ENCODE results near the gene PELI3.
"Not testable (repeated sequence)": the region's sequence is repeated elsewhere in the genome, so short reads cannot be mapped to it uniquely, and the experiment has no call there.

Gene PELI3, protein sequence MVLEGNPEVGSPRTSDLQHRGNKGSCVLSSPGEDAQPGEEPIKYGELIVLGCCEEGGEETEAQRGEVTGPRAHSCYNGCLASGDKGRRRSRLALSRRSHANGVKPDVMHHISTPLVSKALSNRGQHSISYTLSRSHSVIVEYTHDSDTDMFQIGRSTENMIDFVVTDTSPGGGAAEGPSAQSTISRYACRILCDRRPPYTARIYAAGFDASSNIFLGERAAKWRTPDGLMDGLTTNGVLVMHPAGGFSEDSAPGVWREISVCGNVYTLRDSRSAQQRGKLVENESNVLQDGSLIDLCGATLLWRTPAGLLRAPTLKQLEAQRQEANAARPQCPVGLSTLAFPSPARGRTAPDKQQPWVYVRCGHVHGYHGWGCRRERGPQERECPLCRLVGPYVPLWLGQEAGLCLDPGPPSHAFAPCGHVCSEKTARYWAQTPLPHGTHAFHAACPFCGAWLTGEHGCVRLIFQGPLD

DNA sequence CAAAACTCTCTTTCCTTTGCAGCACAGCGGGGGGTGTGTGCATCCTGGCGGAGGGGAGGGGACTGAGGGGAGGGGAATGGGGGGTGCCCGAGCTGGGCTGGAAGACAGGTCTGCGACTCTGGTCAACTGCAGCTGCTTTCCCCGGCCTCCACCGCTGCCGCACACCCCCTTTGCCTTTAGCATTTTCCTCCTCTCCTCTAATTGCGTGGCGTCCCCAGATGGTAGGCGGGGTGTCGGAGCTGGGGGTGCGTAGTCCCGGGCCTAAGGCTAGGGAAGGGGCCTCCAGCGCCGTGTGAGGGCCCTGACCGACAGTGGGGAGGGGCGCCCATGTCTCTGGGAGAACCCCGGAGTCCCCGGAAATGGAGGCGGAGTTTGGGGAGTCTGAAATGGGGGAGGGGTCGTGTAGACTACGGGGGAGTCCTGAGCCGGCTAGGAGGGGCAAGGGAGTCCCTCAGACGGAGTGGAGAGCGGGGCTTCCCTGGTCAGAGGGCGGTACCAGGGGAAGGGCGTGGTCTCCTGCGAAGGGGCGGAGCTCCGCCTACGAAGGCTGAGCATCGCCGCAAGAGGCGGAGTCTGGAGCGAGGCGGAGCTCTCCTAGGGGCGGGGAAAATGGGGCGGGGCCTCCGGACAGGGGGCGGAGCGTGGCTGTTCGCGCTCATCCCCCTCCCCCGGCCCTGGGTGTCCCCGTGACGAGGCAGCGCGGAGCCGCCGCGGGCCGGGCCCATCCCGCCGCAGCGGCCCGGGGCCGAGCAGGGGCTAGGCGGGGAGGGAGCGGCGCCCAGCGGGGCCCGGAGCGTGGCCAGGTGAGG is at the start of gene PELI3:
Gene PELI3 (plus strand): TSS at position 681 of the 809 bp plus-strand sequence. CDS start 1,224 bp downstream, outside the sequence.
- peak; percentile 96 to 98 for DNase-seq (ENCODE audit: low read depth in 2 of 2)

DNA sequence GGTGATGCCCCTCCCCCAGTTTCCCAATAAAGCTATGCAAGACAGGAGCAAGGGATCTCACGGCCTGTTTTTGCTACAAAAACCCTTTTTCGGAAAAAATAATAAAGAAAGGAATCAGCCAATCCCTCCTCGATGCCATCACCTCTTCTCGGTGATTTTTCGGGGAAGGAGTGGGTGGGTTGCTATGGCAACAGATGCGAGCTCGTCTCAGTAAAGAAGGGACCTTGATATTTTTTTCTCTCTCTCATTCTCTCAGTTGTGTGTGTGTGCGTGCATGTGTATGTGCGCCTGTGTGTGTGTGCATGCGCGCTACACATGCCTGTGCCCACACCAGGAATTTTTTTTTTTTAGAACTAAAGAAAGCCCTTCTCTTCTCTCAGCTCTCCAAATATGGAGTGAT is 49.7 kb upstream of the PELI3 start:
- peak in 1 of 2 donors; percentile 11 for DNase-seq (ENCODE audit: low read depth in 2 of 2)

DNA sequence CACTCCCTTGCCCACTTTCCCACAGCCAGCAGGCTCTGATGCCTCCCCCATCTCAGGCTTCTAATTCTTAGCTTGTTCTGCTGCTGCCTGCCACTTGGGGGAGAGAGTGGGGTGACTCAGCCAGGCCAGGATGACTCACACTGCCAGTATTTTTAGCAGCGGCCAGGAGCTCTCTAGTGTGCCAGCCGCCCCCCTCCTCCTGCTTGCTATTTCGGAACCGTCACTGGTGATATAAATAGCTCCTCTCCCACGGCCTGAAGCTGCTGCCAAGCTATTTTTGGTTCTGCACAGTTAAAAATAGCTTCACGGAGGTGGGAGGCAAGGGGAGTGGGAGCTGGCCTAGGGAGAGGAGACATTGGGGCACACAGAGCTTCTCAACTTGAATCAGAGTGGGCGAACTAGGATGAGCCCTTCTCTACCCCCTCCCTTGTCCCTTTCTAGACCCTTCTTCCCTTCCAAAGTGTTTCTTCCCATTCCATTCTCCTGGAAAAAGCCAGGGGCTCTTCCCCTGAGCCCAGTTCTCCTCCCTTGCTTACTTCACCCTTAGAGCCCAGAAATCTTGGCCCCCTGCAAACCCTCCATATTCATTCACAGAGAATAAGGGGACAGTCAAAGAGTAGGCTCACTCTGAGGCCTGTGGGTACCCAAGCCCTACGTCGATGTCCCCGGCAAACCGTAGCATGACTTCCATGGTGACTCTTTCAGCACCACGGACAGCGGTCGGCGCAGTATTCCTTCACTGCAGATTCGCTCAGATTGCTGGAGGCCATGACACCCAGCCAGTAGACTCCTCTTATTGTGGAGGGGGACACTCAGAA is 48.3 kb upstream of the PELI3 start:
- peak; percentile 45 to 53 for DNase-seq (ENCODE audit: low read depth in 2 of 2)

DNA sequence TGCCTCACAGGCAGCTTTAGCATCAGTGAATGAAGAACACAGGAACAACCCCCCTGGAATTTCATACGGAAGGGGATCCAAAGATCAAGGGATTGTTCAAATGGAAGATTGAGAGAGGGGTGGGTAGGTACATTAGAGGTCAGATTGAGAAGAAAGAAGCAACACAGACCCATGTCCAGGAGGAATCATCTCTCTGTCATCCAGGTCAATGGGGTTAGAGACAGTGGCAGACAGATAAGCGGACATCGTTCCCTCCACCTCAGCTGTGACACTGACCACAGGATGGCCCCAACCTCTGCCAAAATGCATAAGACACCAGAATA is 47.8 kb upstream of the PELI3 start:
- no peak for DNase-seq (ENCODE audit: low read depth in 2 of 2)

DNA sequence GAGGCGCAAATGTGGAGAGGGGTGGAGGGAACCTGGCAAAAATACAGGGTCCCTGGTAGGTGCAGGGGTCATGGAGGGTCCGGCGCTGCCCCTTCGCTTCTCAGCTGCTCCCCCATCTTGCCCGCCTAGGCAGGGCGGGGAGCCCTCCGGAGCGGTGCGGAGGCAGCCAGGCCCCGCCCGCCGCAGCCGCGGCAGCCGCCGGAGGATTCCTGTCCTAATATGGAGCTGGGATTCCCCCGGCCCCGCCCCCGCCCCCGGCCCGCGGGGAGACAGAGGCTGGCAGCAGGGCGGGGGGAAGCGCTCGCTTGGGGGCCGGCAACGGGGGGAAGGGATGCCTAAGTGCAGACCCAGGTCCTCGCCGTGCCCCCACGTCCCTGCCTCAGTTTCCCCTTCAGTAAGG is 46.9 kb upstream of the PELI3 start:
- no peak for DNase-seq (ENCODE audit: low read depth in 2 of 2)

DNA sequence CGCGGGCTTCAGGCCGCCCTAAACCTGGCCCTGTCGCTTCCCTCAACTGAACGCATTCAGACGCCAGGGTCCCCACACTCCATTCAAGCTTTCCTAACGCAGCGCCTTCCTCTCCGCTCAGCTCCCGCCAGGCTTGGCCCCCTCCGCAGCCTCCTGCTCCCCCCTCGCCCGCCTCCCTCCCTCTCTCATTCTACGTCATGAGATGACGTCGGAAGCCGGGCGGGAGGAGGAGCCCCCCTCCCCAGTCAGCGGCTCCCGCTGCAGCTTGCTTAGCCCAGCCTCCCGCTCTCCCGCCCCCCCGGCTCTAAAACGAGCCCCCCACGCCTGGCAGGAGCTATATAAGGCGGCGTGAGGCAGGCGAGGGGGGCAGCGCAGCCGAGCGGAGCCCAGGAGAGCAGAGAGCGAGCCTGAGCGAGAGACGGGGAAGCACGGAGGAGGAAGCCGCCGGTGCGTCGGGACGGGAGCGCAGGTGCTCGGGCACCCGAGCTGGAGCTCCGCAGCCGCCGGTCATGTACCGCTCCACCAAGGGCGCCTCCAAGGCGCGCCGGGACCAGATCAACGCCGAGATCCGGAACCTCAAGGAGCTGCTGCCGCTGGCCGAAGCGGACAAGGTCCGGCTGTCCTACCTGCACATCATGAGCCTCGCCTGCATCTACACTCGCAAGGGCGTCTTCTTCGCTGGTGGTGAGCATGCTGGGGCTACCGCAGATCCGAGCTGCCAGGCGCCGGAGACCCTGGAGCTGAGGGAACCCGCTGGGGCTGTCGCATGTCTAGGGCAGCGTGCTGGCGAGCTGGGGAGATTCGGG is 45.8 kb upstream of the PELI3 start, which contains the start of gene NPAS4:
Gene NPAS4 (plus strand): TSS at position 365 of the 806 bp plus-strand sequence. CDS start 145 bp downstream, at position 510.
- DNase-seq (ENCODE audit: low read depth in 2 of 2): no peak

DNA sequence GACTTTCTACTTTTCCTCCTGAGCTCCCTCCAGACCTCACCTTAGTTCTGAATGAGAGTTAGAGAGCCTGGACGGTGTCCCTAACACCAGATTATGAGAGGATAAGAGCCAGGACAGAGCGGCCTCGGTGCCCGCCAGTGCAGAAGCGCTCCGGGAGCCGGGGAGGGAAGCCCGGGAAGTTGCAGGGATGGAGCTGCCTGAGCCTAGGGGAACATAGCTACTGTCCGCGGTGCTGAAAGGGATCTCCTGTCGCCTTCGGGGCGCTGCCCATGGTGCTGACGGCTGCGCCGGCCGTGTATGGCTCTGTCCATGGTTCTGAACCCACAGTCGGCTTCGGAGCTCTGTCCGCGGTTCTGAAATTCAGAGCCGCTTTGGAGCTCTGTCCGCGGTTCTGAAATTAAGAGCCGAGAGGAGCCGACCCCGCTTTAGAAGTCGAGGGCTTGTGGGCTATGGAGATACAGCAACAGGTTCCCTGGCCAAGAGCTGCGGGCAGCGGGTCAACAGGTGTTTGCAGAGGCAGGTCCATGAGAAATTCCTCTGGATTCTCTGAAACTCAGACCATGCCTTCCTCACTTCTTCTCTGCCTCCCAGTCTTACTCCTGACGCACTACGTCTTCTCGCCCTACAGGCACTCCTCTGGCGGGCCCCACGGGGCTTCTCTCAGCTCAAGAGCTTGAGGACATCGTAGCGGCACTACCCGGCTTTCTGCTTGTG is 45.1 kb upstream of the PELI3 start:
- peak; percentile 77 to 86 for DNase-seq (ENCODE audit: low read depth in 2 of 2)

DNA sequence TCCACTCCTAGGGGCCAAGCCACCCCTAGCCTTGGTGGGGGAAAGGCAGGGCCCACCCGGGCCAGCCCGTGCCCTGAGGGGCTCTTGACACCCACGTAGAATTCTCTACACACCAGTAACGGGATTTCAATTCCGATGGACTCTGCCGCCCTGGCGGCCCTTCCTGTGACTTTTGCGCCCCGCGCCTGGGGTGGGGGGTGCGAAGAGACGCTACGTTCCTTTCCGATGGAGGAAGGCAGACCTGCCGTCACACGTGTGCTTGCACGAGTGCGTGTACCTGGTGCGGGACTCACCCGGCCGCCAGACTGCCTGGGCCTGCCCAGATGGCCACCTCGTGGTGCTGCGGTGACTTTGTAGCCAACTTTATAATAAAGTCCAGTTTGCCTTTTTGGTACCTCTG is 40.4 kb upstream of the PELI3 start:
- DNase-seq (ENCODE audit: low read depth in 2 of 2): no peak

DNA sequence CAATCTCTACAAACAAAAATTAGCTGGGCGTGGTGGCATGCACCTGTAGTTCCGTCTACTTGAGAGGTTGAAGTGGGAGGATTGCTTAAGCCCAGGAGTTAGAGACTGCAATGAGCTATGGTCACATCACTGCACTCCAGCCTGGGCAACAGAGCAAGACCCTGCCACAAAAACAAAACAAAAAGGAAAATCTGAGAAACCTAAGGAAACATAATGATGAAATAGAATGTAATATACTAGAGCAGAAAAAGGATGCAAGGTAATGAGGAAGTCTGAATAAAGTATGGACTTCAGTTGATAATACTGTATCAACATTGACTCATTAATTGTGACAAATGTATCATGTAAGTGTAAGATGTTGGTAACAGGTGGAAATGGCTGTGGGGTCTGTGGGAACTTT is 37.8 kb upstream of the PELI3 start:
- DNase-seq (ENCODE audit: low read depth in 2 of 2): no peak

DNA sequence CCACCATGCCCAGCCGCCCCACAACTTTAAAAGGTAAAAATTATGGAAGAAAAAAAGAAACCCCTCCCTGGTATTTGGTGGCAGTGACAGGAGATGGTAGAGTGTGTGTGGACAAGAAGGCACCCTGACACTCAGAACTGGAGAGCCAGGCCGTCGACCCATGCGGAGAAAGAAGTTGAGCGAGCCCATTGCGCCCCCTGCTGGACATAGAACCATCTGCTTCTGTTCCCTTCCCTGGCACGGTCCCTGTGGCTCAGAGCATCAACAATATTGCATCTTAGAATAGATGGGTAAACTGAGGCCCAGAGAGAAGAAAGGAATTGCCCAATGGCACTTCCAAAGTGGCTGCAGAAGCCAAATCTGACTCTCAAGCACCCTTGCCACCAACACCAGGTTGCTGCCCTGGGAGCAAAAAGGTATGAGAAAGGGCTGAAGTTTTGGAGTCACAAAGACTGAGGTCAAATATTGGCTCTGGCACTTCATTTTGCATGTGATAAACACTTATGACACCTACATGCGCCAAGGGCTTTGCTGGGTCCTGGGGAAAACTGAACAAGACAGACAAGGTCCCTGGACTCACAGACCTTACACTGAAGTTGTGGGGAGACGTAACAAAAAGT is 36.6 kb upstream of the PELI3 start:
- DNase-seq (ENCODE audit: low read depth in 2 of 2): peak; percentile 72 to 74

DNA sequence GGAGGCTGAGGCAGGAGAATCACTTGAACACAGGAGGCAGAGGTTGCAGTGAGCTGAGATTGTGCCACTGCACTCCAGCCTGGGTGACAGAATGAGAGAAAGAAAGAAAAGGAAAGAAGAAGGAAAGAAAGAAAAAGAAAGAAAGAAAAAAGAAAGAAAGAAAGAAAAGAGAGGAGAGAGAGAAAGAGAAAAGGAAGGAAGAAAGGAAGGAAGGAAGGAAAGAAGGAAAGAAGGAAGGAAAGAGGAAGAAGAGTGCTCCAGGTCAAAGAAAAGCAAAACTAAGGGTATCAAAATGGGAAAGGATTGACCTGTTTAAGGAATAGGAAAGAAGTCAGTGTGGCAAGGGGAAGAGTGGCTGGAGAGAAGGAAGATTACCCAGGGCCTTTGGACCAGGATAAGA is 35.4 kb upstream of the PELI3 start:
- DNase-seq (ENCODE audit: low read depth in 2 of 2): not testable (repeated sequence)

DNA sequence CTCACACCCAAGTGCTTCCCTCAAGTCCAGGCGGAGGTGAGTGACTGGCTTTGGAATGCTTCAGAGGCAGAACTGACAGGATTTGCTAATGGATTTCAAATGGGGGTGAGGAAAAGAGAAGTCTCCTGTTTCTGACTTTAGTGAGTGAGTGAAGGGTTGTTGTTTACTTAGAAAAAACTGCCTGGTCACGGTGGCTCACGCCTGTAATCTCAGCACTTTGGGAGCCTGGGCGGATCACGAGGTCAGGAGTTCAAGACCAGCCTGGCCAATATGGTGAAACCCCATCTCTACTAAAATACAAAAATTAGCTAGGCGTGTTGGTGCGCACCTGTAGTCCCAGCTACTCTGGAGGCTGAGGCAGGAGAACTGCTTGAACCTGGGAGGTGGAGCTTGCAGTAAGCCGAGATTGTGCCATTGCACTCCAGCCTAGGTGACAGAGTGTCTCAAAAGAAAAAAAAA is 34.8 kb upstream of the PELI3 start:
- not testable (repeated sequence) for DNase-seq (ENCODE audit: low read depth in 2 of 2)

DNA sequence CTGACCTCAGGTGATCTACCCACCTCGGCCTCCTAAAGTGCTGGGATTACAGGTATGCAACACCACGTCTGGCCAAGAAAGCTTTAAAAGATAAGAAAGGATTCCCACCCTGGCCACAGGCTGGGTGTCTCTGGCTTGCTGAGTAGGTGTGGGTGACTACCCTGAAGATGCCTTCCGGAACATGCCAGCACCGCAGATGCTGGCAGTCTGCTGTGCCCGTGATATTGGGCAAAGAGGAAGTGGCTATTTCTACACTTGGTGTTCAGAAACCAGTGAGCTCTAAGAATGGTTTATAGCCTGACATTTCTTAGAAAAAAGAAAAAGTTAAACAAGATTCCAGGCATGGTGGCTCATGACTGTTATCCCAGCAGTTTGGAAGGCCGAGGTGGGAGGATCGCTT is 34.1 kb upstream of the PELI3 start:
- no peak for DNase-seq (ENCODE audit: low read depth in 2 of 2)

DNA sequence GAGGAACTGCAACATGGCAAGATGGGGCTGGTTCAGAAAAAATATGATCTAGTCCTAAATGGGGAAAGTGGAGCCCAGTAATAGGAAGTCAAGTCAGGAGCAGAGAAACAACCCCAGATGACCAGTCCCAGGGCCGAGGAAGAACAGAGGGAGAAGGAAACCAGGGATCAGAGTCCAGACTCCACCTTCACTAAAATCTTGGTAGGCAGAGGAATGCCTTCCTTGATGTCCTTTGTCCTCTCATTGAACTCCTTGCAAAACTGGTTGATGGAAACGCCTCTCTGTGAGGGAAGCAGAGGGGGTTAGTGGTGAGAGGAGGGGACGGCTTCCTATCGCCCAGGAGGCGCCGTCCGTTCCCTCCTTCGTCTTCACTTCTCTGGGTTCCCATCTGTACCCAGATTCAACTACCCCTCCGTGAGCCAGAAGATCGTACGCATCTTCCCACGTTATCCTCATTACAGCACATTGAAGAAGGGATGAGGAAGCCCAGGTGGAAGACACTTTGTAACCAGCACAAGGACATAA is 28.7 kb upstream of the PELI3 start:
- DNase-seq (ENCODE audit: low read depth in 2 of 2): no peak

DNA sequence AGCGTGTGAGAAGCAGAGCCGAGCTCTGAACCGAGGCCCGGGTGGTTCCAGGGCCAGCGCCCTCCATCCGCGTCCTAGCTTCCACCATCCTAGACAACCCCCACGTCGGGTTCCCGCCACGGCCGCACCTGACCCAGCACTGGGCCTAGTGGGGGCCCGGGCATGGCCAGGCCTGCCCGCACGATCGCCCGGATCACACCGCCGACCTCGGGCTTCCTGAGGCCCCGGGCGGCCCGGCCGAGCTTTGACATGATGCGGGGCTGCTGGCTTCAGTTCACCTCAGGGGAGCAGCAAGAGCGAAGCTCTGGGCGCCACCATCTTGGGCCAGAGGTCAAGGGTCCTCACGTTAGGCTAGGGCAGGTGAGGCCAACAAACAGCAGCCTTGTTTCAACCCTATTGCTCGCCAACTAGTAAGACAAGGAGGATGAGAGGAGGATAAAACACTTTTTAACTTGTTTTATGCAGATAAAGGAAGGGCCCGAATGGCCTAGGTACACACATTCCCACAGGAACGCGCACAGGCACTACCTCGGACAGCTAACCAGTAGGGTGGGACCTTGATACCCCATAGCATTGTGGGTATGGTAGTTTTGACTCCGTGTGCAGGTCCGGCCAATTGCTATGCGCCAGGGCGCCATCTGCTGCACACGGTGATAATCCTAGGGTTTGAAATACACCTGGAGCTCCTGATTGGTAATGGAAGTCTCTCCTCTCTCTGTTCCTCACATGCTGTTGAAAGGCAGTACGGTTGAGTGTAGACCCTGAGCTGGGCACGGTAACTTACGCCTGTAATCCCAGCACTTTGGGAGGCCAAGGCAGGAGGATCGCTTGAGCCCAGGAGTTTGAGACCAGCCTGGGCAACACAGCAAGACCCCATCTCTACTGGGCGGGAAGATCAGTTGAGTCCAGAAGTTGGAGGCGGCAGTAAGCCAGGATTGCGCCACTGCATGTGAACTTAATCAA is 27.9 kb upstream of the PELI3 start, which contains the start of gene MRPL11:
Gene MRPL11 (minus strand): TSS at position 345 of the 963 bp plus-strand sequence. CDS start 94 bp downstream, at position 251.
- DNase-seq (ENCODE audit: low read depth in 2 of 2): peak; percentile 83 to 86

DNA sequence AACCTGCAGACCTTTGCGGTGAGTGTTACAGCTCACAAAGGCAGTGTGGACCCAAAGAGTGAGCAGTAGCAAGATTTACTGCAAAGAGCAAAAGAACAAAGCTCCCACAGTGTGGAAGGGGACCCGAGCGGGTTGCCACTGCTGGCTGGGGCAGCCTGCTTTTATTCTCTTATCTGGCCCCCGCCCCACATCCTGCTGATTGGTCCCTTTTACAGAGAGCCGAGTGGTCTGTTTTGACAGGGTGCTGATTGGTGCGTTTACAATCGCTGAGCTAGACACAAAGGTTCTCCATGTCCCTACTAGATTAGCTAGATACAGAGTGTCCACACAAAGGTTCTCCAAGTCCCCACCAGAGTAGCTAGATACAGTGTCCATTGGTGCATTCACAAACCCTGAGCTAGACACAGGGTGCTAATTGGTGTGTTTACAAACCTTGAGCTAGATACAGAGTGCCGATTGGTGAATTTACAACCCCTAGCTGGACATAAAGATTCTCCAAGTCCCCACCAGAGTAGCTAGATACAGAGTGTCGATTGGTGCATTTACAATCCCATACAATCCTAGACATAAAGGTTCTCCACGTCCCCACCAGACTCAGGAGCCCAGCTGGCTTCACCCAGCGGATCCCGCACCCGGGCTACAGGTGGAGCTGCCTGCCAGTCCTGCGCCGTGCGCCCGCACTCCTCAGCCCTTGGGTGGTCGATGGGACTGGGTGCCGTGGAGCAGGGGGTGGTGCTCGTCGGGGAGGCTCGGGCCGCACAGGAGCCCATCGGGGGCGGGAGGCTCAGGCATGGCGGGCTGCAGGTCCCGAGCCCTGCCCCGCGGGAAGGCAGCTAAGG is 26.4 kb upstream of the PELI3 start:
- not testable (repeated sequence) for DNase-seq (ENCODE audit: low read depth in 2 of 2)

DNA sequence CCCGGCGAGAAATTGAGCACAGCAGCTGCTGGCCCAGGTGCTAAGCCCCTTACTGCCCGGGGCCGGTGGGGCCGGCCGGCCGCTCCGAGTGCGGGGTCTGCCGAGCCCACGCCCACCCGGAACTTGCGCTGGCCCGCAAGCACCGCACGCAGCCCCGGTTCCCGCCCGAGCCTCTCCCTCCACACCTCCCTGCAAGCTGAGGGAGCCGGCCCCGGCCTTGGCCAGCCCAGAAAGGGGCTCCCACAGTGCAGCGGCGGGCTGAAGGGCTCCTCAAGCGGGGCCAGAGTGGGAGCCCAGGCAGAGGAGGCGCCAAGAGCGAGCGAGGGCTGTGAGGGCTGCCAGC is 25.8 kb upstream of the PELI3 start:
- not testable (repeated sequence) for DNase-seq (ENCODE audit: low read depth in 2 of 2)
